ENCODE data around the gene COL6A1. TPM values are rescaled to one million over a fixed set of nuclear protein-coding genes. Genes with fewer than 3 reads are reported as not detected.

The COL6A1 gene
- total RNA-seq, 1 experiment from 2014 or later, result 193 TPM

DNA sequence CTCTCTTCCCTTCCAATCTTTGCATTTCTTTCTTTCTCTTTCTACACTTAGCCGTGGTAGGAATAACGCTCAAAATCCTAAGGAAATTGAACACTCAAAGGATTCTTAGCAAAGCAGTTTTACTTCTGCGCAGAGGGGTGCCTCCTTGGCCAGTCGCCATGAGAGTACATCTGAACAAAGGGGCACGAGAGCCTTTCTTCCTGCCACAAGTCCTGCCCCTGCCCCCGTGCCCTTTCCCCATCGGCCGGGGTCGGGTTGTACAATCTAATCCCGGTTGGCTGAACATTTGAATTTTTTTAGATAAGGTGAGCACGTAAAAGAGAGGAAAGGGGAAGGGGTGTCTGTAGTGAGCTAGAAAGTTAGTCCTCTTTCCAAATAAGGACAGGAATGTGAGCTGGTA is 28.6 kb upstream of the COL6A1 start:
- H3K27me3 ChIP-seq (ENCODE audit: insufficient read depth, low read length), result no peaks in the 10 kb centered on the region
- no peak overlapping the region for H3K4ac ChIP-seq (ENCODE audit: low read depth, low read length)
- no peak overlapping the region for H2AFZ ChIP-seq (ENCODE audit: low read length)
- H3K27ac ChIP-seq (ENCODE audit: insufficient read length, low read depth, low read length), result no peak overlapping the region
- WGBS (ENCODE audit: extremely low coverage, insufficient read length, low lambda C conversion rate), result no CpG with 5 or more reads among the region's 11 CpGs
- no peak overlapping the region for H3K9ac ChIP-seq (ENCODE audit: extremely low read depth, insufficient read length, low read length)
- no peak overlapping the region; a peak in 1 of 7 replicates for H3K27ac Mint-ChIP-seq
- no peaks in the 10 kb centered on the region for H3K79me2 ChIP-seq (ENCODE audit: insufficient read depth, low read length)
- peaks cover 32% of the 10 kb centered on the region for H3K27me3 Mint-ChIP-seq (ENCODE audit: low read depth)
- H4K91ac ChIP-seq (ENCODE audit: insufficient read length, low read depth, low read length), result no peak overlapping the region
- no peaks in the 10 kb centered on the region for H3K79me1 ChIP-seq (ENCODE audit: insufficient read depth, low read depth, low read length, poor library complexity, severe bottlenecking)
- no peak overlapping the region for H4K5ac ChIP-seq (ENCODE audit: insufficient read length, low read depth, low read length)
- H3K4me1 Mint-ChIP-seq, result peaks cover 14 to 22% of the 10 kb centered on the region in 2 experiments
- no peak overlapping the region for H3T11ph ChIP-seq (ENCODE audit: low read length)
- no peak overlapping the region for H3K4me2 ChIP-seq (ENCODE audit: insufficient read depth, insufficient read length, low read length)
- no peak overlapping the region for H3K56ac ChIP-seq (ENCODE audit: insufficient read length, low read depth, low read length)
- H2BK20ac ChIP-seq (ENCODE audit: low read depth, low read length, poor library complexity, severe bottlenecking), result no peak overlapping the region
- peaks cover 0 to 3% (median 0%) of the 10 kb centered on the region in 3 experiments; a peak in 1 of 7 replicates for H3K36me3 Mint-ChIP-seq (ENCODE audit: insufficient read depth in 1 of 3, low read depth in 3 of 3)
- no peak overlapping the region for H2AK5ac ChIP-seq (ENCODE audit: insufficient read length, low read length)
- H3K4me3 Mint-ChIP-seq, result no peak overlapping the region
- no peak overlapping the region for H2BK5ac ChIP-seq (ENCODE audit: insufficient read length, low read length)
- no peak overlapping the region for H2BK120ac ChIP-seq (ENCODE audit: low read depth, low read length, poor library complexity, severe bottlenecking)
- no peak overlapping the region for H2BK12ac ChIP-seq (ENCODE audit: insufficient read length, low read depth, low read length)
- no peaks in the 10 kb centered on the region for H3K9me3 ChIP-seq (ENCODE audit: control insufficient read depth, low read depth, low read length)
- H3K23me2 ChIP-seq (ENCODE audit: insufficient read length, low read depth, low read length, poor library complexity, severe bottlenecking), result no peaks in the 10 kb centered on the region
- peaks cover 4 to 12% of the 10 kb centered on the region in 2 experiments; a peak in 4 of 5 replicates for H3K9me3 Mint-ChIP-seq
- H3K4me1 ChIP-seq (ENCODE audit: insufficient read depth, low read length), result no peaks in the 10 kb centered on the region
- TF ChIP-seq, protein P1, sequence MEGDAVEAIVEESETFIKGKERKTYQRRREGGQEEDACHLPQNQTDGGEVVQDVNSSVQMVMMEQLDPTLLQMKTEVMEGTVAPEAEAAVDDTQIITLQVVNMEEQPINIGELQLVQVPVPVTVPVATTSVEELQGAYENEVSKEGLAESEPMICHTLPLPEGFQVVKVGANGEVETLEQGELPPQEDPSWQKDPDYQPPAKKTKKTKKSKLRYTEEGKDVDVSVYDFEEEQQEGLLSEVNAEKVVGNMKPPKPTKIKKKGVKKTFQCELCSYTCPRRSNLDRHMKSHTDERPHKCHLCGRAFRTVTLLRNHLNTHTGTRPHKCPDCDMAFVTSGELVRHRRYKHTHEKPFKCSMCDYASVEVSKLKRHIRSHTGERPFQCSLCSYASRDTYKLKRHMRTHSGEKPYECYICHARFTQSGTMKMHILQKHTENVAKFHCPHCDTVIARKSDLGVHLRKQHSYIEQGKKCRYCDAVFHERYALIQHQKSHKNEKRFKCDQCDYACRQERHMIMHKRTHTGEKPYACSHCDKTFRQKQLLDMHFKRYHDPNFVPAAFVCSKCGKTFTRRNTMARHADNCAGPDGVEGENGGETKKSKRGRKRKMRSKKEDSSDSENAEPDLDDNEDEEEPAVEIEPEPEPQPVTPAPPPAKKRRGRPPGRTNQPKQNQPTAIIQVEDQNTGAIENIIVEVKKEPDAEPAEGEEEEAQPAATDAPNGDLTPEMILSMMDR (conservative IDR thresholded peaks at IDR 0.05), result no peak
- no peak for DNase-seq
- no peak overlapping the region for H4K8ac ChIP-seq (replicated peaks; ENCODE audit: insufficient read length, low read depth, low read length)
- no peaks in the 10 kb centered on the region for H4K20me1 ChIP-seq (ENCODE audit: control insufficient read depth, insufficient read depth, insufficient read length)
- no peak overlapping the region for H3K18ac ChIP-seq (ENCODE audit: insufficient read length, low read depth, low read length)
- H3K14ac ChIP-seq (ENCODE audit: insufficient read depth, low read length), result no peak overlapping the region
- no peak overlapping the region for H3K23ac ChIP-seq (ENCODE audit: insufficient read length, low read depth, low read length)
- no peak overlapping the region for H2BK15ac ChIP-seq (ENCODE audit: low read depth, low read length)
